ENCODE results near the gene NOTUM.

- no peak for TF ChIP-seq CTCF (conservative IDR thresholded peaks at IDR 0.05; ENCODE audit: low read depth, low read length)
- TF ChIP-seq EZH2 (IDR thresholded peaks at IDR 0.05; ENCODE audit: borderline replicate concordance, low read depth, low read length, poor library complexity, severe bottlenecking) = no peak
Measured at GRCh38 chr17:81903415-81903831, 57.6 kb downstream of the NOTUM start.

Measured in A673 (cell line).